T-helper 2 cell treated with Interferon-gamma antibody and Interleukin-4, amounts not matched to agents 100 ng/mL and 5 ng/mL, for 36 hours (primary cell): ENCODE measurements around the gene PKHD1. TPM values are rescaled to one million over a fixed set of nuclear protein-coding genes. Genes with fewer than 3 reads are reported as not detected.
"Not testable (repeated sequence)": the region's sequence is repeated elsewhere in the genome, so short reads cannot be mapped to it uniquely, and the experiment has no call there.

Source experiments
- intact Hi-C: fragments of 100-400 bp; cut with micrococcal nuclease; formaldehyde crosslinking; loops from one replicate; pipeline ENCODE4 v1.15.1; 2023
- total RNA-seq: library from RNA; stranded (reverse); gene quantifications from 2 replicates; pipeline ENCODE4 v1.2.3, GENCODE V29; 2022

The PKHD1 gene
- total RNA-seq, 1 donor from 2014 or later, result not detected

- intact Hi-C loops, result no loop called here
These were observed 87.3 kb downstream of the PKHD1 start for GRCh38 chr6:52000064-52000463.

GRCh38 chr6:51996296-51996947, 91.0 kb downstream of the PKHD1 start:
- intact Hi-C loops, result no loop called here

- intact Hi-C loops, result no loop called here
These were observed 92.1 kb downstream of the PKHD1 start for GRCh38 chr6:51995214-51995755.

GRCh38 chr6:51992876-51993275, 94.5 kb downstream of the PKHD1 start:
- intact Hi-C loops, result no loop called here

GRCh38 chr6:51989789-51990188, 97.6 kb downstream of the PKHD1 start:
- intact Hi-C loops, result no loop called here

- intact Hi-C loops, result no loop called here
These were observed 100.5 kb downstream of the PKHD1 start for GRCh38 chr6:51986864-51987263.

GRCh38 chr6:51983564-51983963, 103.8 kb downstream of the PKHD1 start:
- intact Hi-C loops, result no loop called here

GRCh38 chr6:51982695-51983094, 104.7 kb downstream of the PKHD1 start:
- intact Hi-C loops, result not testable (repeated sequence)

GRCh38 chr6:51976374-51976773, 111.0 kb downstream of the PKHD1 start:
- intact Hi-C loops, result no loop called here

GRCh38 chr6:51972659-51973058, 114.8 kb downstream of the PKHD1 start:
- intact Hi-C loops, result no loop called here

- intact Hi-C loops, result no loop called here
These were observed 119.1 kb downstream of the PKHD1 start for GRCh38 chr6:51968265-51968664.

GRCh38 chr6:51965222-51965801, 122.1 kb downstream of the PKHD1 start:
- intact Hi-C loops, result no loop called here

GRCh38 chr6:51963980-51964379, 123.4 kb downstream of the PKHD1 start:
- intact Hi-C loops, result no loop called here

- intact Hi-C loops, result no loop called here
These were observed 125.1 kb downstream of the PKHD1 start for GRCh38 chr6:51962354-51962753.

- intact Hi-C loops, result no loop called here
These were observed 127.0 kb downstream of the PKHD1 start for GRCh38 chr6:51960419-51960818.

GRCh38 chr6:51959744-51960383, 127.5 kb downstream of the PKHD1 start:
- intact Hi-C loops, result loop anchor here (1.0 kb wide), 1 partner anchor 1144 kb away; no protein-coding TSS in a partner anchor

GRCh38 chr6:51954681-51955080, 132.7 kb downstream of the PKHD1 start:
- intact Hi-C loops, result no loop called here

GRCh38 chr6:51953246-51953645, 134.2 kb downstream of the PKHD1 start:
- intact Hi-C loops, result no loop called here

GRCh38 chr6:51951924-51952323, 135.5 kb downstream of the PKHD1 start:
- intact Hi-C loops, result no loop called here

GRCh38 chr6:51949526-51949925, 137.9 kb downstream of the PKHD1 start:
- intact Hi-C loops, result no loop called here

GRCh38 chr6:51939695-51940094, 147.7 kb downstream of the PKHD1 start:
- intact Hi-C loops, result not testable (repeated sequence)

- intact Hi-C loops, result no loop called here
These were observed 150.7 kb downstream of the PKHD1 start for GRCh38 chr6:51936531-51937290.
